ENCODE data around the gene CLSTN2. TPM values are rescaled to one million over a fixed set of nuclear protein-coding genes. Genes with fewer than 3 reads are reported as not detected.

The CLSTN2 gene
- total and polyA plus RNA-seq, 2 of the 13 experiments (the other 11 are each of a cell fraction or from before 2014, with no cell fraction given), result not detected

DNA sequence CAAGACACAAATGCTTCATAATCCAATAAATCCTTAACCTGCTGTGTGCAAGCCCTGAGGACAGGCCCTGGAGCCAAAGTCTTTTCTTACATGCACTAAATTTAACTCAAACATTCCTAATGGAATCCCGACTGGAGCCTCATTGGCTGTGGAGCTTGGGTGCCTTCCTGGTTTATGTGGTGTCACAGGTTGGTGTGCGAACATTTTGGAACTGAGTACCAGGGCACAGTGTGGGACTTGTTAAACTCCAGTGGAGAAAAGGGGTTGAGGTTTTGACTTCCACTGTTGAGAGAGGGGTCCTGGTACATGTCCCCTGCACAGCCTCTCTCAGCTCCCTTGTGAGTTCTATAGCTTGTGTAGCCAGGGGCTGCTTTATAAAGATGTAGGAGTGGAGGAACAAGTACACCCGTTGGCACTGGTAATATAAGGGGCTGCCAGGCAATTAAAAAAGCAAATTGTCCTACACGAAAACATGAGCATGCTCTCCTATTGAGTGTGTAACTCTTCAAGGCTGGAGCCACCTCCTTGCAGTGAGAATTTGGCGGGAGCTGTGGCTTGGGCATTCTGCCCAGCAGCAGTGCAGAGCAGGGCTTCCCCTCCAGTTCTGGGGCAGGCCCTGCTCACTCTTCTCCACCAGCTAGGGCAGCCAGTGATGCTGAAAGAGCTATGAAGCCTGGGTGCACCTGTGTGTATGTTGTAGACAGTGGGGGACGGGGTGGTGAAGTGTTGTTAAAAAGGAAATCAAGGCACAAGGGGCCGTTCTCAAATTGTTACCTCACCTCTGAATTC is 218.1 kb downstream of the CLSTN2 start:
- no peaks in the 10 kb centered on the region for H3K36me3 ChIP-seq (replicated peaks in 1 of 2; ENCODE audit: control insufficient read depth in 1 of 2, insufficient read depth in 2 of 2, low read length in 2 of 2)
- BruUV-seq (replicated peaks), result no TSS peak
- no peak overlapping the region for H2AFZ ChIP-seq (ENCODE audit: low read length)
- H3K9me3 ChIP-seq (ENCODE audit: low read length), result no peaks in the 10 kb centered on the region
- H4K20me1 ChIP-seq (ENCODE audit: insufficient read depth, low read length), result no peaks in the 10 kb centered on the region
- POLR2A ChIA-PET, result no interaction called here
- FAIRE-seq, result no peak
- TF ChIP-seq KDM3A (CRISPR knock-in tag; IDR thresholded peaks at IDR 0.05; ENCODE audit: low read depth) (no peak), ZNF644 (CRISPR knock-in tag; IDR thresholded peaks at IDR 0.05; ENCODE audit: low read depth) (no peak), ZFX (CRISPR knock-in tag; IDR thresholded peaks at IDR 0.05; ENCODE audit: low read depth) (no peak), PHF5A (CRISPR knock-in tag; IDR thresholded peaks at IDR 0.05; ENCODE audit: low read depth, unreplicated experiment) (no peak), ZSCAN30 (CRISPR knock-in tag; IDR thresholded peaks at IDR 0.05) (no peak)
- TF ChIP-seq, protein P1, sequence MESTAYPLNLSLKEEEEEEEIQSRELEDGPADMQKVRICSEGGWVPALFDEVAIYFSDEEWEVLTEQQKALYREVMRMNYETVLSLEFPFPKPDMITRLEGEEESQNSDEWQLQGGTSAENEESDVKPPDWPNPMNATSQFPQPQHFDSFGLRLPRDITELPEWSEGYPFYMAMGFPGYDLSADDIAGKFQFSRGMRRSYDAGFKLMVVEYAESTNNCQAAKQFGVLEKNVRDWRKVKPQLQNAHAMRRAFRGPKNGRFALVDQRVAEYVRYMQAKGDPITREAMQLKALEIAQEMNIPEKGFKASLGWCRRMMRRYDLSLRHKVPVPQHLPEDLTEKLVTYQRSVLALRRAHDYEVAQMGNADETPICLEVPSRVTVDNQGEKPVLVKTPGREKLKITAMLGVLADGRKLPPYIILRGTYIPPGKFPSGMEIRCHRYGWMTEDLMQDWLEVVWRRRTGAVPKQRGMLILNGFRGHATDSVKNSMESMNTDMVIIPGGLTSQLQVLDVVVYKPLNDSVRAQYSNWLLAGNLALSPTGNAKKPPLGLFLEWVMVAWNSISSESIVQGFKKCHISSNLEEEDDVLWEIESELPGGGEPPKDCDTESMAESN (CRISPR knock-in tag; conservative IDR thresholded peaks at IDR 0.05), result no peak
- TF ChIP-seq, protein P2, sequence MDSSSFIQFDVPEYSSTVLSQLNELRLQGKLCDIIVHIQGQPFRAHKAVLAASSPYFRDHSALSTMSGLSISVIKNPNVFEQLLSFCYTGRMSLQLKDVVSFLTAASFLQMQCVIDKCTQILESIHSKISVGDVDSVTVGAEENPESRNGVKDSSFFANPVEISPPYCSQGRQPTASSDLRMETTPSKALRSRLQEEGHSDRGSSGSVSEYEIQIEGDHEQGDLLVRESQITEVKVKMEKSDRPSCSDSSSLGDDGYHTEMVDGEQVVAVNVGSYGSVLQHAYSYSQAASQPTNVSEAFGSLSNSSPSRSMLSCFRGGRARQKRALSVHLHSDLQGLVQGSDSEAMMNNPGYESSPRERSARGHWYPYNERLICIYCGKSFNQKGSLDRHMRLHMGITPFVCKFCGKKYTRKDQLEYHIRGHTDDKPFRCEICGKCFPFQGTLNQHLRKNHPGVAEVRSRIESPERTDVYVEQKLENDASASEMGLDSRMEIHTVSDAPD (CRISPR knock-in tag; IDR thresholded peaks at IDR 0.05), result no peak
- DNase-seq (ENCODE audit: low spot score), result no peak
- no peaks in the 10 kb centered on the region for H3K79me2 ChIP-seq (ENCODE audit: insufficient read depth, low read length)
- no peak overlapping the region for H3K9ac ChIP-seq (ENCODE audit: insufficient read depth, low read depth, low read length)
- in situ Hi-C loops (cut with HindIII; ENCODE audit: extremely low pct_ligation_motif_present, low pct_unique_long_range_greater_than_20kb) (no loop called here), intact Hi-C loops (cut with micrococcal nuclease; ENCODE audit: unreplicated experiment) (no loop called here)
- H3K4me3 ChIP-seq (replicated peaks in 1 of 3; ENCODE audit: insufficient read depth in 1 of 3, low read depth in 2 of 3, low read length in 3 of 3), result no peak overlapping the region
- no peaks in the 10 kb centered on the region for H3K27me3 ChIP-seq (ENCODE audit: control insufficient read depth in 1 of 2, insufficient read depth in 2 of 2, low read length in 2 of 2)
- no peak overlapping the region for H3K27ac ChIP-seq (ENCODE audit: extremely low read length, insufficient read depth, low read length)
- ATAC-seq, result no peak
- CTCF ChIA-PET (ENCODE audit: low intra/inter-chr PET ratio, low total read pairs), result no interaction called here
- H3K4me1 ChIP-seq (ENCODE audit: insufficient read depth, low read length), result no peaks in the 10 kb centered on the region
- no peak overlapping the region for H3K4me2 ChIP-seq (ENCODE audit: low read depth, low read length)
- WGBS (ENCODE audit: low lambda C conversion rate), result 11% methylated on average over 7 of the region's 7 CpGs
